SU-DHL-6 (cell line): ENCODE measurements around the gene ITPKB.

Source experiments
- EZH2phosphoT487 ChIP-seq: fragments of 200-600 bp; sonication (generic), shearing (Covaris generic); conservative IDR thresholded peaks from 2 replicates; pipeline ENCODE4 v1.6.1; 2018; ENCODE audit warnings: mild to moderate bottlenecking, antibody characterized with exemption, low read length, moderate library complexity, mixed read lengths
- TF ChIP-seq, protein P1 (sequence below): fragments of 200-600 bp; sonication (generic); IDR thresholded peaks from one replicate; pipeline ENCODE4 v1.5.1; 2017; ENCODE audit warnings: antibody characterized with exemption, mild to moderate bottlenecking, low read length, moderate library complexity; ENCODE audit not compliant: insufficient read depth, poor library complexity, severe bottlenecking

DNA sequence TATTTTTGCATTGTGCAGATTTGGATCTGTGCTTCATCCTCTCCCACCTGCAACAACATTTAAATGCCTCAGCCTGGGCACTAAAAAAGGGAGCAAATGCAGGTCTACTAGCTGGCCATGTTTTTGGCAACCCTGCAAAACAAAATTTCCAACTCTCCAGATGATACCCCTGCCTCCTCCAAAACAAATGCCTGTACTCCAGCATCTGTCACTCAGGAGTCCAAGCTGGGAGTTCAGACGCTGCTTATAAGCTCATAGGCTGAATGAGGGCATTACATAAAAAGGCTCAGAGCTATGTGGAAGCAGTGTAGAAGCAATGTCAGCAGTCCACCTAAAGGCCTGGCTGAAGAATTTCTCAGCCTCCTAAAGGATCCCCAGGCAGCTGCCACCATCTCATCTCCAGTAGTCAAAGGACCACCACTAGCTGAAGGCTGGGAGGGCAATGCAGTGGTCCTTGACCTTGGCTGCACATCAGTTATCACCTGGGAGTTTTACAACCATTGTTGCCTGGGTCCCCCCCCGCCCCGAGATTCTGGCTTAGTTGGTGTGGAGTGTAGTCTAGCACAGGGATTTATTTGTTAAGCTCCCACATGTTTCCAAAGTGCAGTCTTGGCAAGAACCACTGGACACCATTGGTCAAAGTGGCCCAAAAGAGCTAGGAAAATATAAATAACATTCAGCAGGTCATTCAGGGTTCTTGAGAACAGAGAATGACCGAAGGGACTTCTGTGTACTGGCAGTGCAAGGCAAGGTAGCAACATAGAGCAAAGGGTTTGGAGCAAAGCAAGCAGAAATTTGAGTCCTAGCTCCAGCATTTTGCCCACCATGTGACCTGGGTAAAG lies 57.2 kb downstream of the ITPKB start:
- TF ChIP-seq, protein P1, sequence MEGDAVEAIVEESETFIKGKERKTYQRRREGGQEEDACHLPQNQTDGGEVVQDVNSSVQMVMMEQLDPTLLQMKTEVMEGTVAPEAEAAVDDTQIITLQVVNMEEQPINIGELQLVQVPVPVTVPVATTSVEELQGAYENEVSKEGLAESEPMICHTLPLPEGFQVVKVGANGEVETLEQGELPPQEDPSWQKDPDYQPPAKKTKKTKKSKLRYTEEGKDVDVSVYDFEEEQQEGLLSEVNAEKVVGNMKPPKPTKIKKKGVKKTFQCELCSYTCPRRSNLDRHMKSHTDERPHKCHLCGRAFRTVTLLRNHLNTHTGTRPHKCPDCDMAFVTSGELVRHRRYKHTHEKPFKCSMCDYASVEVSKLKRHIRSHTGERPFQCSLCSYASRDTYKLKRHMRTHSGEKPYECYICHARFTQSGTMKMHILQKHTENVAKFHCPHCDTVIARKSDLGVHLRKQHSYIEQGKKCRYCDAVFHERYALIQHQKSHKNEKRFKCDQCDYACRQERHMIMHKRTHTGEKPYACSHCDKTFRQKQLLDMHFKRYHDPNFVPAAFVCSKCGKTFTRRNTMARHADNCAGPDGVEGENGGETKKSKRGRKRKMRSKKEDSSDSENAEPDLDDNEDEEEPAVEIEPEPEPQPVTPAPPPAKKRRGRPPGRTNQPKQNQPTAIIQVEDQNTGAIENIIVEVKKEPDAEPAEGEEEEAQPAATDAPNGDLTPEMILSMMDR, result no peak
- no peak for TF ChIP-seq EZH2phosphoT487
